Activated T-cell treated with anti-CD3 and anti-CD28 coated beads, Interleukin-2, amount 50 U/mL, for 24 hours (primary cell): ENCODE data around the gene B9D1.

ENCODE experiments used
- DNase-seq: peaks from one replicate; pipeline ENCODE4 v3.0.0-alpha.2; 2020
- H3K27ac Mint-ChIP-seq: 2 replicates; pipeline ENCODE4 v1.8.0; 2020; ENCODE audit warnings: mild to moderate bottlenecking, mixed read lengths
- H3K27me3 Mint-ChIP-seq: 2 replicates; pipeline ENCODE4 v1.8.0; 2020; ENCODE audit warnings: mixed read lengths
- H3K36me3 Mint-ChIP-seq: 2 replicates; pipeline ENCODE4 v1.8.0; 2020; ENCODE audit warnings: low read depth, mixed read lengths
- H3K4me1 Mint-ChIP-seq: 2 replicates; pipeline ENCODE4 v1.8.0; 2020; ENCODE audit warnings: low read depth, mixed read lengths
- H3K4me3 Mint-ChIP-seq: 2 replicates; pipeline ENCODE4 v1.8.0; 2020; ENCODE audit warnings: mild to moderate bottlenecking, moderate library complexity, mixed read lengths
- H3K9me3 Mint-ChIP-seq: 2 replicates; pipeline ENCODE4 v1.8.0; 2020; ENCODE audit warnings: mixed read lengths

B9D1 gene, protein sequence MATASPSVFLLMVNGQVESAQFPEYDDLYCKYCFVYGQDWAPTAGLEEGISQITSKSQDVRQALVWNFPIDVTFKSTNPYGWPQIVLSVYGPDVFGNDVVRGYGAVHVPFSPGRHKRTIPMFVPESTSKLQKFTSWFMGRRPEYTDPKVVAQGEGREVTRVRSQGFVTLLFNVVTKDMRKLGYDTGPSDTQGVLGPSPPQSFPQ

DNA sequence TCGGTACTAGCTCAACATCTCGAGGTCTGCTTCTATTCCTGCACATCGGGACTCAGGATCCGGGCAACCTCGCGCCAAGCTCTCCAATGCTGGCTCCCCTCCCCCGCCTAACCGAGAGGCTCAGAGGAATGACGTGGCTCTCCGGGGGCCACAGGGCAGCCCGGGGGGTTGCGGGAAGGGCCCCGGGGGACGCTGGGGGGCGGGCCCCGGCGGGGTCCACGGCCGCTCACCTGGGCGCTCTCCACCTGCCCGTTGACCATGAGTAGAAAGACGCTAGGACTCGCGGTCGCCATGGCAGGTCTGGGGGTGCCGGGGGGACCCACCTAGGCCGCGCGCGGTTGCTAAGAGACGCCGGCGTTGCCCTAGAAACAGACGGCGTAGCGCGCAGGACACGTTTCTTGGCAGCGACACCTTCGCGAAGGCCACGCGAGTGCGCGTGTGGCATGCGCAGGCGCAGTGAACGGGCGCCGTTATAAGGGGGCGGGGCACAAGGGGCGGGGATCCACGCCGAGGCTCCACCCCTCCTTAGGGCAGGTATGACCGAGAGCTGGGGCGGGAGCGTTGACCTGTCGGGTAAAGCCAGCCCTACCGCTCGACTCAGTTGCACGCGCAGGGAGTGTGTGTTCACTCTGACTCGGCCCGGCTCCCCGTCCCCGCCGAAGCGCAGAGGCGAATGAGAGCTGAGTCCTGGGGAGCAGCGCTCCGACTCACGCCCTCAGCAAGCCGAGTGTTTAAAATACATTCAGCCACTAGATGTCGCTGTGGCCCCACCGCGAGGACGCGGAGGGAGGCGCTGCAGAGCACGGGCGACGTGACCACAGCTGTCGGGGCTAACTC lies at the start of gene B9D1:
Gene B9D1, minus strand, starts transcription at position 447 of the 837 bp plus-strand sequence. Its CDS starts 154 bp downstream, at position 293.
- peak; percentile 98 for DNase-seq
- H3K9me3 Mint-ChIP-seq, result no peaks in the 10 kb centered on the region
- H3K4me3 Mint-ChIP-seq, result peak within 1 kb of the TSS; percentile 84
- peak within 1 kb of the TSS; percentile 93 for H3K27ac Mint-ChIP-seq
- H3K4me1 Mint-ChIP-seq, result peaks cover 10% of the 10 kb centered on the region
- peaks cover 15% of the 10 kb centered on the region for H3K27me3 Mint-ChIP-seq
- no peaks in the 10 kb centered on the region for H3K36me3 Mint-ChIP-seq

DNA sequence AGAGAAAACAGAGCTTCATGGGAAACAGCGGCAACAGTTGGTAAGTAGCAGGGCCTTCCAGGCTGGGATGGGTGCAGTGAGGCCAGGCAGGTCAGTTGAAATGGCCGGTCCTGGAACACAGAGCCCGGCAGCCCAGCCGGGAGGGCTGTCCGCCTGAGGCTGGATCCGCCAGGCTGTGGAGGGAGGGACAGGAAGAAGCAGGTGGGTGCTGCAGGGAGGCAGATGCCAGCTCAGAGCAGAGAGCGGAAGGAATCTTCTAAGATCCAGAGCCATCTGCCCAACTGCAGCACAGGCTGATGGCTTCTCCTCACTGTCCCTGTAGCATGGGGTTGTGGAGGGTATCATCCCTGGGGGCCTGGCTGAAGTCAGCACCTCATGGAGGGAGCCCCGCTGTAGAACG lies 49.1 kb upstream of the B9D1 start:
- Mint-ChIP-seq H3K9me3 (no peaks in the 10 kb centered on the region), H3K27me3 (no peaks in the 10 kb centered on the region), H3K4me1 (no peaks in the 10 kb centered on the region), H3K4me3 (no peak overlapping the region), H3K36me3 (no peaks in the 10 kb centered on the region), H3K27ac (no peak overlapping the region)
- no peak for DNase-seq

DNA sequence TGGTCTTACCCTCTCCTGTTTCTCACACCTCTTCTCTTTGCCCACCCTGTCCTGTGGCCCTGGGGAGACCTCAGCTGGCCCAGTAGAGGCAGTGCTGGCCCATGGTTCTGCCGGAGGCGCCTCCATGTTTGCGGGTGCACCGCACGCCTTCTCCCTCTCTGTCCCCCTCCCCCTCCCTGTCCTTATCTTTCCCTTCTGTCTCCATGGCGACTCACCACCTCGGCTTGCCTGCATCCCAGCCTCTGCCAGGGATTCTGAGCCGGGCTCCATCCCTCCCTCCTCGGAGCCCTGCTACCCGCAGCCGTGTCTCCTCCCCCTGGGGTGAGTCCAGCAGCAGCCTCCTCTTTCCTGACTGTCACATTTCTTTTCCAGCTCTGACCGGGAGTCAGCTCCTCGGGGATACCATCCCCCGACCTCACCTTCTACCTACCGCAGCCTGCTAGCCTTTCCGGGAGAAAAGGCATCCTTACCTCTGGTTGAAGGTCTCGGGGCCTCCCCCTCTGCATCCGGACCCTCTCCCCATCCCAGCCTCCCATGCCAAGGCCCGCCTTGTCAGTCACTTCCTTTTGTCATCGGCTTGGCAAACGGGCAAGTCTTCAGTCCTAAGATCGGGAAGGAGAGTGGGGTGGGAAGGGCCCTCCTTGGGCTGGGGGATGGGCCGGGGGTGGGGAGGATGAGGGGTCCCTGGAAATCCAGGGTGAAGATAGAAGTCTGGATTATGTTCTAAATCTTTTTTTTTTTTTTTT lies 48.5 kb upstream of the B9D1 start, which contains the start of gene RNF112:
Gene RNF112, plus strand, starts transcription at position 358 of the 746 bp plus-strand sequence. Its CDS starts 177 bp downstream, at position 535.
- Mint-ChIP-seq H3K4me3 (no peak within 1 kb of the TSS), H3K36me3 (no peaks in the 10 kb centered on the region), H3K27me3 (no peaks in the 10 kb centered on the region), H3K9me3 (no peaks in the 10 kb centered on the region), H3K4me1 (no peaks in the 10 kb centered on the region), H3K27ac (no peak within 1 kb of the TSS)
- no peak for DNase-seq

DNA sequence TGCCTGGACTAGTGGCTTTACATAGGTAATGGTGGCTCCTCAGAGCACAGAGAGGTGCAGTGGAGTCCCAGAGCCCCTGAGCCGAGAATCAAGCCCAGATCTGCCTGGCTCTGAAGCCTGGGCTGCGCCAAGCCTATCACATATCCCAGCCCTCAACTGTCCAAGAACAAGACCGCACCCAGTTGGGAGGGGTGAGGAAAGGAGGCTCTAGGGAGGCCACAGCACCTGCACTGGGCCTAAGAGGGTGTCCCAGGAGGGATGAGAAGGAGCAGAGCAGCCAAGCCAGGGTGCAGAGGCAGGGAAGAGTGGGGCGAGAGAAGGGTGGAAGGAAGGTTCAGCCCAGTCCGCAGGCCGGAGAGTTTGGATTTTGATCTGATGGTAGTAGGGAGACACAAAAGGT lies 47.6 kb upstream of the B9D1 start:
- Mint-ChIP-seq H3K4me3 (no peak overlapping the region), H3K36me3 (no peaks in the 10 kb centered on the region)
- no peak for DNase-seq

DNA sequence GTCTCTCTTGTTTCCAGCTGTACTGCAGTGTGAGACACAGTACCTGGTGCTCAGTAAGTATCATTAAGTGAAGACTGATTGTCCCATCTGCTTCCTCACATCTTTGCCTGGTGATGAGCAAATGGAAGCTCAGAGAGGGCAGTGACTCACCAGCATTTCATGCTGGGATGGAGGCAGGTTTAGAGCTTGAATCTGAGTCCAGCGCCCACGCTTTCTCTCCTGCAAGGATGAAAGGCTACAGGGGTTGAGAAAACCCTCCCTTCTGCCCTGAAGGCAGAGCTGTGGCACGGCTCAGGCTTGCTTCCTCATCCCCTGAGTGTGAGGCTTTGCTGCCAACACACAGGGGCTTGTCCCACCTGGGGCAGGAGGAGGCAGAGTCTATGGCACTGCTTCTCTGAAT lies 47.0 kb upstream of the B9D1 start:
- Mint-ChIP-seq H3K36me3 (no peaks in the 10 kb centered on the region), H3K27ac (no peak overlapping the region), H3K9me3 (no peaks in the 10 kb centered on the region), H3K4me1 (no peaks in the 10 kb centered on the region), H3K4me3 (no peak overlapping the region), H3K27me3 (no peaks in the 10 kb centered on the region)
- DNase-seq, result no peak

More for the DNA sequence above, 47.6 kb upstream of the B9D1 start:
- Mint-ChIP-seq H3K9me3 (no peaks in the 10 kb centered on the region), H3K4me1 (no peaks in the 10 kb centered on the region), H3K27me3 (no peaks in the 10 kb centered on the region), H3K27ac (no peak overlapping the region)

DNA sequence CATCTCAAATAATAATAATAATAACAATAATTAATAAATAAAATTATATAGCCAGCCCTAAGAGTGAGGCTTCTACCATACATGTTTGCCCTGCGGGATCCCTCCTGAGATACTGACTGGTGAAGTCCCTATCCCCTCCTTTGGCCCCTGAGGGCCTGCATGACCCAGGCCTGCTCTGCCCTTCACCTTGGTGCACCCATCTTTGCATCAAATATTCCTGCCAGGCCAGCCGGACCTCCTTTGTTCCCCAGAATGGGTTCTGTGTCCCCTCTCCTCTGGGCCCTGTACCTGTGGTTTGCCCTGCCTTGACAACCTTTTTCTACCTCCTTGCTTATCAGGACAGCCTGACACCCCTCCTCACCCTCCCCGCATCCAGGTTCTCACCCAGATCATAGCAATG lies 46.5 kb upstream of the B9D1 start:
- no peak for DNase-seq
- H3K36me3 Mint-ChIP-seq, result no peaks in the 10 kb centered on the region
- H3K4me3 Mint-ChIP-seq, result no peak overlapping the region
- no peaks in the 10 kb centered on the region for H3K27me3 Mint-ChIP-seq
- H3K9me3 Mint-ChIP-seq, result no peaks in the 10 kb centered on the region
- no peak overlapping the region for H3K27ac Mint-ChIP-seq
- H3K4me1 Mint-ChIP-seq, result no peaks in the 10 kb centered on the region

DNA sequence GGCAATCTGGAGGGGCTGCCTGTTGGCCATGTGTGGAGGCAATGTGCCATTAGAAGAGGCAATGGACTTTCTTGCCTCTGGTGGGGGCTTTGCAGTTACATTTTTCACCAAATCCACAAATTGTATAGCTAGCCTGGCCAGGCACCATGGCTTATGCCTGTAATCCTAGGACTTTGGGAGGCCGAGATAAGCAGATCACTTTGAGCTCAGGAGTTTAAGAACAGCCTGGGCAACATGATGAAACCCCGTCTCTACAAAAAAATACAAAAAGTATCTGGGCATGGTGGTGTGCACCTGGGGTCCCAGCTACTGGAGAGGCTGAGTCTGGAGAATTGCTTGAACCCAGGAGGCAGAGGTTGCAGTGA lies 45.8 kb upstream of the B9D1 start:
- no peak overlapping the region for H3K27ac Mint-ChIP-seq
- no peaks in the 10 kb centered on the region for H3K4me1 Mint-ChIP-seq
- H3K4me3 Mint-ChIP-seq, result no peak overlapping the region
- no peaks in the 10 kb centered on the region for H3K27me3 Mint-ChIP-seq
- DNase-seq, result no peak
- H3K36me3 Mint-ChIP-seq, result no peaks in the 10 kb centered on the region
- no peaks in the 10 kb centered on the region for H3K9me3 Mint-ChIP-seq

DNA sequence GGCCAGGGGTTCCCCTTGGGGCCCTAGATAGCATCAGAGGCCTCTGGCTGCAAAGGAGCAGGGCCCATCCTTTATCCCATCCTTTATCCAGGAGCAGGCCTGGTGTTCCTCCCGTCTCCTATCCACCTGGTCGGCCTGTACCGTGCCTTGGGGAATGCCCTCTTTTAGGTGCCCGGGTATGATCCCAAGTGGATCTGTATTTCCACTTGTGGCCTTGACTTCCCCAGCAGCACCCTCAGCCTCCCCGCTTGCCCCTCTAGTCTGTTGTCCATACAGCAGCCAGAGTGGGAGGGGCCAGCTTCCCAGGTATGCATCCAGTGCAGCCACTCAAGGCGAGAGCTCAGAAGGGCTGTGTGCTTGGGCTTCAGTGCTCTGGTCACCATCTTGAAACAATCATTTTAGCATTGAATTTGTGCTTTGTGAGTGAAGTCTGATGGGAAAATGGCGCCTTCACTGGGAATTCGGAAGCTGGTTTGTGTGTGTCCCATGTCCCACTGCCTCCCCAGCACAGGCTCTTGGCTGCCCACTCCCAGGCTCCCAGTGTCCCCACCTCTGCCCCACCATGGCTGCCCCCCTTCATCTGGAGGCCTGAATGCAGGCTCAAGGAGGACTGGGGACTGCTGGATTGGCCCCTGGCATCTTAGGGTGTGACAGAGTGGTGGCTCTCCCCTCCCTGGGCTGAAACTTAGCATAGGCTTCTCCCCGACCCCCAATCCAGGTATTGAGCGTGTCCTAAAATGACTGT lies 45.2 kb upstream of the B9D1 start:
- Mint-ChIP-seq H3K4me1 (no peaks in the 10 kb centered on the region), H3K27ac (no peak overlapping the region), H3K27me3 (no peaks in the 10 kb centered on the region), H3K9me3 (no peaks in the 10 kb centered on the region), H3K4me3 (no peak overlapping the region), H3K36me3 (no peaks in the 10 kb centered on the region)
- DNase-seq, result no peak

DNA sequence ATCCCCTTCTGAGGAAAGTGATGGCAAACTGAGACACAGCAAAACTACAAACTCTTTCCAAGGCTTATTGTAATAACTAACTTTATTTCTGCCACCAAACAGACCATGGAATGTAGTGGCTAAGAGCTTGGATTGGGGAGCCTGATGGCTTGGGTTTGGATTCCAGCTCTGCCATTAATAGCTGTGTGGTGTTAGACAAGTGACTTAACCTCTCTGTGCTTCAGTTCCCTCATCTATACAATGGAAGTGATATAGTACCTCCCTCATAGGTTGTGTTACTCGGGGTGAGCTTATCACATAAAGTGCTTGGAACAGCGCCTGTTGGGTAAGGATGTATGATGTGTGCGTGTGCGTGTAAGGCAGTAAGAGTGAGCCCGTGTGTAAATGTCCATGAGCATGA lies 42.6 kb upstream of the B9D1 start:
- H3K9me3 Mint-ChIP-seq, result no peaks in the 10 kb centered on the region
- H3K4me3 Mint-ChIP-seq, result no peak overlapping the region
- no peak for DNase-seq
- H3K27ac Mint-ChIP-seq, result no peak overlapping the region
- H3K36me3 Mint-ChIP-seq, result no peaks in the 10 kb centered on the region
- H3K4me1 Mint-ChIP-seq, result no peaks in the 10 kb centered on the region
- no peaks in the 10 kb centered on the region for H3K27me3 Mint-ChIP-seq

DNA sequence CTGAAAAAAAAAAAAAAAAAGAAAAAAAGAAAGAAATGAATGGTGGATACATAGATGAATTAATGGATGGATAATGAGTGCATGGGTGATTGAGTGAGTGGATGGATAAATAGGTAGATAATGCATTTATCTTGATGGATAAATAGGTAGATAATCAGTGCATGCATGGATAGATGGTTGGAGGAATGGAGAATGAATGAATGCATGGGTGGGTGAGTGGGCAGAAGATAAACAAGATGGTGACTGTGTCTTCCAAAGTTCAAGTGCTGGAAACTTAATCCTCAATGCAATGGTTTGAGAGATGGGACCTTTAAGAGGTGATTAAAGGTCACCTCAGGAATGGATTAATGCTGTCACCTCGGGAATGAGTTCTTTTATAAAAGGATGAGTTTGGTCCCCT lies 41.7 kb upstream of the B9D1 start:
- Mint-ChIP-seq H3K4me3 (no peak overlapping the region), H3K27ac (no peak overlapping the region), H3K9me3 (no peaks in the 10 kb centered on the region), H3K27me3 (no peaks in the 10 kb centered on the region), H3K36me3 (no peaks in the 10 kb centered on the region), H3K4me1 (no peaks in the 10 kb centered on the region)
- DNase-seq, result no peak

DNA sequence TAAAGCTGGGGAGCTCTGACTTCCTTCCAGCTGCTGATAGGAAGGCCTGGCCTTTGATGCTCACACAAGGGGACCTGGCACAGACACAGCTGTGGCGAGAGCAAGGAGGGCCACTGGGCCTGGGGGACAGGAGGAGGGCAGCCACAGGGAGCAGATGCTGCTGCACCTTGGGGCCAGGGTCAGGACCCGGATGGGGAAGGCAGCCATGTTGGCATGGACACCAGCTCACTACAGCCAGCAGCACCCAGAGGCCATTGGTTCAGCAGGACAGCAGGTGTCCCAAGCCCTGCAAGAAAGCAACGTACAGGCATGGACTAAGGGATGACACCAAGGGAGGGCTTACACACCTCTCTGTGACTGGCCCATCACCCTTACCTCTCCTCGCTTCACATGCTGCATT lies 40.5 kb upstream of the B9D1 start:
- no peak overlapping the region for H3K4me3 Mint-ChIP-seq
- no peak for DNase-seq
- H3K9me3 Mint-ChIP-seq, result no peaks in the 10 kb centered on the region
- no peaks in the 10 kb centered on the region for H3K27me3 Mint-ChIP-seq
- no peak overlapping the region for H3K27ac Mint-ChIP-seq
- H3K4me1 Mint-ChIP-seq, result no peaks in the 10 kb centered on the region
- no peaks in the 10 kb centered on the region for H3K36me3 Mint-ChIP-seq

DNA sequence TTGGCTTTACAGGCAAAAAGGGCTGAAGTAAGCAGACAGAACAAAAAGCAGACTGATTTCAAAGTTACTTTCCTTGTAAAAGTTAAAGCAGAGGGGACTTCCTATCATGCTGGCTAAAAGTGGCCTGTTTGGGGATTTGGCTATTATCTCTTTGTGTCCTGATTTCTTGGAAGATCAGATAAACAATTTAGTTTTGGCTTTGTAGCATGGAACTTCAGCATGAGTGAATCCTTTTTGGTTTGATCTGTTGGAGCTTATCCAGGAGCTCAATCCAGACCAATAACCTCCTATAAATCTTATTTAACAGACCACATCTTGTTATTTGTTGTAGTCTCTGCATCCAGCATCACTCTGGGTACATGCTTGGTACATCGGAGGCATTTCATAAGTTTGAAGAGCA lies 39.6 kb upstream of the B9D1 start:
- Mint-ChIP-seq H3K4me1 (no peaks in the 10 kb centered on the region), H3K9me3 (no peaks in the 10 kb centered on the region)

DNA sequence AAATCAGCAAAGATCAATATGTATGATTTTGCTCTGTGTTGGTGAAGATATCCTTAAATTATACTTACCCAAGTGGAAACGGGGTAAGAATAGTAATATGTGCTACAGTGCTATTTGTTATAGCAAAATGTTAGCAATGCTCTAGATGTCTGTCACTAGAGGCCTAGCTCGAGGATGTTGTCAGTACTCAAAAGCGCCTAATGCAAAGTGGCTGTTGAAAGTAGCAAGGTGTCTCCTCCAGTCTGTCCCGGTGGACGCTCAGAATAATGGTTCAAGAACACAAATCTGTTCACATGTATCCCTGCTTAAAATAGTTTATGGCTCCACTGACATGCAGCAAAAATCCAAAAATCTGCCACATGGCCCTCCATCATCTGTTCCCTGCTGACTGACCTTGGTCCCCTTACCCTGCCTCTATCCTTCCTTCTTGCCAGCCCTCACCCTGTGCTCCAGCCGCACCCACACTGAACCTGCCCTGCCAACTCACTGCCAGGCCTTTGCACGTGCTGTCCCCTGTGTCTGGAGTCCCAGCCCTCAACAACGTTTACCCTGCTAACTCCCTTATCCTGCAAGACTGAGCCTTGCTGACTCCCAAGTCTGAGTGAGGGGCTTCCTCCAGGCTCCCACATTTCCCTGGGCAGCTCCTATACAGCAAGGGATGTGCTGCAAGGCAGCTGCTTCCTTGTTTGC lies 38.9 kb upstream of the B9D1 start:
- no peaks in the 10 kb centered on the region for H3K4me1 Mint-ChIP-seq
- H3K27ac Mint-ChIP-seq, result no peak overlapping the region
- no peaks in the 10 kb centered on the region for H3K9me3 Mint-ChIP-seq
- H3K4me3 Mint-ChIP-seq, result no peak overlapping the region
- no peaks in the 10 kb centered on the region for H3K36me3 Mint-ChIP-seq
- no peak for DNase-seq
- no peaks in the 10 kb centered on the region for H3K27me3 Mint-ChIP-seq

More for the DNA sequence above, 39.6 kb upstream of the B9D1 start:
- H3K27me3 Mint-ChIP-seq, result no peaks in the 10 kb centered on the region
- no peak for DNase-seq
- no peaks in the 10 kb centered on the region for H3K36me3 Mint-ChIP-seq
- no peak overlapping the region for H3K27ac Mint-ChIP-seq
- H3K4me3 Mint-ChIP-seq, result no peak overlapping the region
